Activated CD8-positive, alpha-beta memory T cell treated with anti-CD3 and anti-CD28 coated beads for 4 hours (primary cell): ENCODE measurements around the gene CRYBG1.
"Not testable (repeated sequence)": the region's sequence is repeated elsewhere in the genome, so short reads cannot be mapped to it uniquely, and the experiment has no call there.

Source experiments
- DNase-seq, 2 donors: peaks; one replicate each; pipeline ENCODE4 v3.0.0-alpha.2; 2020; ENCODE audit warnings: low read depth in 2 of 2

CRYBG1 gene

DNA sequence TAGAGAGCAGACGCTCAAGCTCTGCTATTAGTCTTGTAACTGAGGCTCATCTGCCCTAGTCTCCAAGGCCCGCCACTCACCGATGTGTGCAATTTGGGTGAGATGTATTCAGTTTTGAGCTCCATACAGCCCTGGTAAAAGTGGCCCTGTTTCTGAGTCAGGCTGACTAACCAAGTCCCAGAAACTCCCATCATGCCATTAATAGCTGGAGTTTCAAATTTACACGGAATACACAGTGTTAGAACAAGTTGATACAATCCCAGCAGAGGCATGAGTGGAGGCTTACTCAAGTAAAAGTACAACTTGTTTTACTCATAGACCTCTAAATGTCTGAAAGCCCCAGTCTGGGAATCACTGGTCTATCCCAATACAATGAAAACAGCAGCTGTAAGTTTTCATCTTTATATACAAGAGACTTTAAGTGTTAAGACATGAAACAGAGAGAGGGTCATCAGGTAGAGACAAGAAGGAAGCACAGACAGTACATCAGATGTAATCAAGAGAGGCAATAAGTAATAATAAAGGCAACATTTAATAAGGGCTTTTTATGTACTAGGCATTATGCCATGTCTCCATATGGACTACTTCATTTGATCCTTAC, 226.4 kb downstream of the CRYBG1 start:
- DNase-seq = no peak

DNA sequence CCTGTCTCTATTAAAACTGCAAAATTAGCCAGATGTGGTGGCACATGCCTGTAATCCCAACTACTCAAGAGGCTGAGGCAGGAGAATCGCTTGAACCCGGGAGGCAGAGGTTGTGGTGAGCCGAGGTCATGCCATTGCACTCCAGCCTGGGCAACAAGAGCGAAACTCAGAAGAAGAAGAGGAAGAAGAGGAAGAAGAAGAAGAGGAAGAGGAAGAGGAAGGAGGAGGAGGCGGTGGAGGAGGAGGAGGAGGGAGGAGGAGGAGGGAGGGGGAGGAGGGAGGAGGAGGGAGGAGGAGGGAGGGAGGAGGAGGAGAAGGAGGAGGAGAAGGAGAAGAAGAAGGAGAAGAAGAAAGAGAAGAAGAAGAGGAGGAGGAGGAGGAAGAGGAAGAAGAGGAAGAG, 228.4 kb downstream of the CRYBG1 start:
- not testable (repeated sequence) for DNase-seq

GRCh38 chr6:106591111-106591825, 230.8 kb downstream of the CRYBG1 start:
- no peak for DNase-seq

GRCh38 chr6:106599440-106599839, 238.9 kb downstream of the CRYBG1 start:
- DNase-seq = no peak

GRCh38 chr6:106600329-106600728, 239.8 kb downstream of the CRYBG1 start:
- no peak for DNase-seq

DNA sequence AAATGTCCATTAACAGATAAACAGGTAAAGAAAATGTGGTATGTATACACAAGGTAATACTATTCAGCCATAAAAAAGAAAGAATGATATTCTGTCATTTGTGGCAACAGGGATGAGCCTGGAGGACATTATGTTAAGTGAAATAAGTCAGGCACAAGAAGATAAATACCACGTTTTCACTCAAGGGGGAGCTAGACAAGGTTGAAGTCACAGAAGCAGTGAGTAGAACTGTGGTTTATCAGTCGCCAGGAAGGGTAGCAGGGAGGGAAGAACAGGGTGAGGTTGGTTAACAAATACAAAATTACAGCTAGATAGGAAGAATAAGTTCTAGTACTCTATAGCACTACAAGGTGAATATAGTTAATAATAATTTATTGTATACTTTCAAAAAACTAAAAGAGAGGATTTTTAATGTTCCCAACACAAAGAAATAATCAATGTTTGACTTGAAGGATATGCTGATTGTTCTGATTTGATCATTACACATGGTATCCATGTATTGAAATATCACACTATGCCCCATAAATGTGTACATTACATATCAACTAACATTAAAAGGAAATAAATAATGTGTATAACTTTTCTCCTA, 247.7 kb downstream of the CRYBG1 start:
- DNase-seq = no peak

DNA sequence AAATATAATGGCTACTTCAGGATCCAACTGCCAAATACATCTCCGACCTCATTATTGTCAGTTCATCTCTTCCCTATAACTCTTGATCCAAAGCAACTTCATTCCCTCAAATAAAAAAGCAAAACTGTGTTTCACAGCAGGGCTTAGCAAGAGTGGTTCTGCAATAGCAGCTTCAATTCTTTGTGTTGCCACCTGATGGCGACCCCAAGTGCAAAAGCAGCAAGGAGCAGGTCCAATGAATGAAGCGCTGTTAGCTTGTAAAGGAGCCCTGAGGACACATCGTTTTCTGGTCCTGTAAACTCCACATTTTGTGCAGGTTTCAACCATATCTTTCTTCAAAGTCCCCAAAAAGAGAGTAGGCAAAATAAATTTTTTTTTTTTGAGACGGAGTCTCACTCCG, 249.2 kb downstream of the CRYBG1 start:
- DNase-seq = no peak

DNA sequence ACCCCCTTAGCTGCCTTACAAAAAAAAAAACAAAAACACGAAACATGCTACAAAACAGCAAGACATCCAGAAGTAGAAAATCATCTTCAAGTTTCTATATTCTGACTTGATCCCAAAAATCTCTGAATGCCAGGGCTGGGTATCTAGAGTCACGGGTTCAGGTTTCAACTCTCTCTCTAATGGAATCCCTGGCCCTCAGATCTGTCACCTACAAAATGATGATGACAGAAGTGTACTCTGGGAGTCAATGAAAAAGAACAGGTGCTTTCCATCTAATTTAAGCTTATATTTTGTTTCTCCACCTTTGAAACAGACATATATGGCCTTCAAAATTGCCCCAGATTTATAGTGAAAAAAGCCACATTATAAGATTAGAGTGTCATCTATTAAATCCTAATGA, 250.5 kb downstream of the CRYBG1 start:
- no peak for DNase-seq

DNA sequence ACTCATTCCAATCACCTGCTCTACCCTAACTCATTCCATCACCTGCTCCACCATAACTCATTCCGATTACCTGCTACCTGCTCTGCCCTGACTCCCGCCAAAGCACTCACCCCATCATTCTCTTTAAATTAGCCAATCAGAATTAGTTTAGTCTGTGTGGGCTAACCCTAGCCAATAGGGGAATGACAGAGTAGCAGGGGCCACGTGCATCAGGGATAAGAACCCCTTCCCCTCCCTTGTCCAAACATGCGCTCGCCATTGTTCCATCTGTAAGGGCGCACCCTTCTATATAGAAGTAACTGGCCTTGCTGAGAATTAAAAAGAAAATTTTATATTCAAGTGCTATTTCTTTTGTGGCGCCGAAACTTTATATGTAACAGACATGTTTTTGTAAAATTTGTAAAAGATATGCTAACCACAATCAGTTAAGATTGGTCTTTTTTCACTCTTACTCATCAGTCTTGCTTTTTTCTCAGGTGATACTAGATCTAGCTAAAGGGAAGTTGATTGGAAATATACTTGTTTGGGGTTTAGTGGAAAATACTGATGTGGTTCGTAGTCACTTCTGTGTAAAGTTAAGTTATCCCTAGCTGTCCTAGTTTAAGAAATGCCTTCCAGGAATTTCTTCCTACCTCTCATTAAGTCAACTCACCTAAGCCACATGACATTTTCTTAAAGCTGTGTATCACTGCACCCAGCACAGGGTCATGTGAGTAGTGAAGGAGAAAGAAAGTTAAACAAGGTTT, 252.3 kb downstream of the CRYBG1 start:
- DNase-seq = no peak

DNA sequence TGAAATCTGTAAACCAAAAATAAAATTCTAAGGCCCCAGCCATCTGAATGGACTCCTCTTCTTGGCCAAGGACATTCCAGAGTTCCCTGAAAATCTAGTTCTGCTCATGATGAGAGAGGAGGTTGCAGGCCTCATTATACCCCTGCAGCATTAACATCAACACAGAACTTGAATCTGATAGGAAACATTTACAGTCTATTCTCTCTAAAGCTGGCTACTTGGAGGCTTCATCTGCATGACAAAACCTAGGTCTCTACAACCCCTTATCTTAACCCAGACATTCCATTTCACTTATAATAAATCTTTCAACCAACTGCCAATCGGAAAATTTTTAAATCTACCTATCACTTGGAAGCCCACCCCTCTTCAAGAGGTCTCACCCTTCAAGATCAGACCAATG, 253.1 kb downstream of the CRYBG1 start:
- DNase-seq = no peak

DNA sequence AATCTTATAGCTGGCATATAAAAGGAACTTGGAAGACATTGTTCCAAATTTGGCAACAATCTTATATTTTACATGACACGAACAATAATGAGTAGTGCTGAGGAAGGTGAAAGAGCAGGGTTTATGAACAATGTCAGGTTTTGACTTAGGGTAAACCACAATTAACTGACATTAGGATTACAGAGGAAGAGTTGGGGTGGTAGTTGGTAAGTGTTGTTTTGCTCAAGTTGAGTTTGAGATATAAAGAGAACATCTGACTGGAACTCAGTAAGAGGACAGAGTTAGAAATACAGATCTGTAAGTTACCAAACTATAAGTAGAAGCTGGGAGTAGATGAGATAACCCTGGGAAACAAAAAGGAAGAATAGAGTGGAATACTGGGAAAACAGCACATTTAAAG, 253.6 kb downstream of the CRYBG1 start:
- DNase-seq = no peak

DNA sequence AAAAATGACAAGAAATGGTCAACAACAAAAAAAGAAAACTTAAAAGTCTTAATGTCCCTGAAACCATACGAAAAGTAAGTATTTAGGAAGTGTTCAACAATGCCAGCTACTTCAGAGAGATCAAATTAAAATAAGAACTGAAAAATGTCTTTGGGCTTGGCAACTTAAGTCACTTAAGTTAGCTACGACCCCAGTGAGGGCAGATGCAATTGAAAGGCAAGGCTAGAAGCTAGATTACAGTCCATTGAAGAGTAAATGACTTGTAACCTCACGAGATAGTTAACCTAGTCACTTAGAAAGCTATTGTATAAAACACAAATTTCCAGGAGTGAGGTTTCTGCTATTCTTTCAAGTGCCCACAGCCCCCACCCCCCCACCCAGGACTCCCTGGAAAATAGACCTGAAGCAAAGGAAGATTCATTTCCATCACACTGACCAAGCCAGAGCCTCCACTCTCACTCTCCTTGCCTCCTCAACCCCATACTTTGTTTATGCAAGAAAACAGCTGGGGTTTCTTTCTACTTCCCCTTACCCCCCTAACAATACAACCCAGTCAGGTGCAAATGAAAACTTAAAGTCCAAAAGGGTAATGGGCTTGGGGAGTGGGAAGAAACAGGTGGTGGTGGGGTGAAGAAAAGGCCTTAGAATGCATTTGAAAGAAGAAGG, 254.2 kb downstream of the CRYBG1 start:
- no peak for DNase-seq

DNA sequence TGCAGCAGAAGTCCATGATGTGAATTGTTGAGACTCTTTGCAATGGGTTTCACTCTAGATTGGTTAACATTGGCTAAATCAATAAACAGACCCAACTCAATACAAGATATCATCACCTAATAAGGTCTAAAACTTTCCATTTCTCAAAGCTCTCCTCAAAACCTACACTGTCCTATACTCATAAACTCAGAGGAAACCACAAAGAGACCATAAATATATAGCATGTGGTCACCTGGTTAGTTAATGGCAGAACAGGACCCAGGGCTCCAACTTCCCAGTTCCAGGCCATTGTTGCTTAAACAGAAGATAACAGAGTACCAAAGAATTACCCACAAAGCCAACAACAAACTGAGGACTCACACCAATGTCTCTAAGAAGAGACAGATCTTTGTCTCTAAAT, 256.8 kb downstream of the CRYBG1 start:
- DNase-seq = no peak

- DNase-seq = no peak
Observed at GRCh38 chr6:106617857-106618256, 257.3 kb downstream of the CRYBG1 start.

DNA sequence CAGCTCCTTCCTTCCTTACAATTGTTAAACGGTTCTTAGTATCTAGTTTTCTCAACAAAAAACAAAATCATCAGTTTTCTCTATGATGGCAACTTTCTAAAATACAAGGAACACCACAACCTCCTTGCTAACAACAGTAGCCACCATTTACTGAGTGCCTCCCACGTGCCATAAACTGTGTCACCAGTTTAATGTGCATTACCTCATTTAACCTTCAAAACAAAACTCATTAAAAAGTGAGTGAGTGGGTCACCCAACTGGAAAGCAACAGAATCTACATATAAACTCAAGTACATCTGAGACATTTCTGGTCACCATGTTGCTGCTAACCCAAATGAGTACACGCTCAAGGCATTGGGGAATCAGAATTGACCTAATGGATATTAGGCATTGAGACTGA, 257.8 kb downstream of the CRYBG1 start:
- DNase-seq = no peak

GRCh38 chr6:106619223-106619622, 258.7 kb downstream of the CRYBG1 start:
- DNase-seq = no peak

- no peak for DNase-seq
Observed at GRCh38 chr6:106620931-106621672, 260.6 kb downstream of the CRYBG1 start.
